Dedifferentiated amniotic fluid mesenchymal stem cell (primary cell): ENCODE measurements around the gene NDUFV1.
"Not testable (repeated sequence)": the region's sequence is repeated elsewhere in the genome, so short reads cannot be mapped to it uniquely, and the experiment has no call there.

Source experiments
- DNase-seq: peaks from one replicate; pipeline ENCODE4 v3.0.0-alpha.2; 2016; ENCODE audit errors: extremely low spot score

Gene NDUFV1

DNA sequence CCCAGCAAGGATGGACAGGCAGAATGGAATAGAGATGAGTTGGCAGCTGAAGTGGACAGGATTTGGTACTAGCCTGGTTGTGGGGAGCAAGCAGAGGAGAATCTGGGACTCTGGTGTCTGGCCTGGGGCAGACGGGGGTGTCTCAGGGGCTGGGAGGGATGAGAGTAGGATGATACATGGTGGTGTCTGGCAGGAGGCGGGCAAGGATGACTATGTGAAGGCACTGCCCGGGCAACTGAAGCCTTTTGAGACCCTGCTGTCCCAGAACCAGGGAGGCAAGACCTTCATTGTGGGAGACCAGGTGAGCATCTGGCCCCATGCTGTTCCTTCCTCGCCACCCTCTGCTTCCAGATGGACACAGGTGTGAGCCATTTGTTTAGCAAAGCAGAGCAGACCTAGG lies 20.8 kb upstream of the NDUFV1 start:
- DNase-seq = no peak

DNA sequence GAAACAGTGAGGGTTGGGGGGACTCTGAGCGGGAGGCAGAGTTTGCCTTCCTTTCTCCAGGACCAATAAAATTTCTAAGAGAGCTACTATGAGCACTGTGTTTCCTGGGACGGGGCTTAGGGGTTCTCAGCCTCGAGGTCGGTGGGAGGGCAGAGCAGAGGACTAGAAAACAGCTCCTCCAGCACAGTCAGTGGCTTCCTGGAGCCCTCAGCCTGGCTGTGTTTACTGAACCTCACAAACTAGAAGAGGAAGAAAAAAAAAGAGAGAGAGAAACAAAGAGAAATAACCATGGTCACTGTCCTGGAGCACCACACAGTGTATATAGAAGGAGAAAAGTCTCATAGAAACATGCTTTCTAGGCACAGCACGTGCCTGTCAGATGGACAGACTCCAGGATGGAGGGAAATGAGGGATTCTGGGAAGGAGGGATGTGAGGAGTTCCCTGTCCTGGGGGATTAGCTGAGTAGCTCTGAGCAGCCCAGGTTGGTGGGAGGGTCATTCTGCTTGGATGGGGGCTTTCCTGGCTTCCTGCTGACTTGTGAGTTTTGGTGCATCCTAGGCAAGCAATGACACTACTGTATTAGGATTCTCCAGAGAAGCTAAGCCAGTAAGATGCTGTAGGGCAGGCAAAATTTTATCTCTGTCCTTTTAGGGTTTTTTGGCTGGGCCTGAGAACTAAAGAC lies 20.0 kb upstream of the NDUFV1 start:
- no peak for DNase-seq

DNA sequence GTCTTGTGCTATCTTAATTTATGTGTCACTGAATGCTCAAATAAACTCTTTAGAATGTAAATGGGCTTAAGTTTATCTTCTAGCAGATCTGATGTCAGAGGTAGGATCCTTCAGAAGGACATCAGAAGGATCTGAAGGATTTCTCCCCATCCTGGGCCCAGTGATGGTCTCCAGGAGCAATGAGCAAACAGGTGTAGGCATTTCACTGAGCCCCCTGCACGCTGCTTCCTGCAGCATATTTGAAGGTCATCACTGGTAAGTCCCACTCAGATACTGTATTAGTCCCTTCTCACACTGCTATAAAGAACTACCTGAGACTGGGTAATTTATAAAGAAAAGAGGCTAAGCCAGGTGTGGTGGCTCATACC lies 18.6 kb upstream of the NDUFV1 start:
- no peak for DNase-seq

DNA sequence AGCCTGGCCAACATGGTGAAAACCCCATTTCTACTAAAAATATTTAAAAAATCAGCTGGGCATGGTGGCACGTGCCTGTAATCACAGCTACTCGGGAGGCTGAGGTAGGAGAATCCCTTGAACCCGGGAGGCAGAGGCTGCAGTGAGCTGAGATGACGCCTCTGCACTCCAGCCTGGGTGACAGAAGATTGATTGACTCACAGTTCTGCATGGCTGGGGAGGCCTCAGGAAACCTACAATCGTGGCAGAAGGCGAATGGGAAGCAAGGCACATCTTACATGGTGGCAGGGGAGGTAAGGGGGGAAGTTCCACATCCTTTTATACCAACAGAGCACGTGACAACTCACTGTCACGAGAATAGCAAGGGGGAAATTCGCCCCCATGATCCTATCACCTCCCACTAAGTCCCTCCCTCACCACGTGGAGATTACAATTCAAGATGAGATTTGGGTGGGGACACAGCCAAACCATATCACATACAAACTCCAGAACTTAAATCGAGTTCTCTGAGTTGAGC lies 17.8 kb upstream of the NDUFV1 start:
- not testable (repeated sequence) for DNase-seq

DNA sequence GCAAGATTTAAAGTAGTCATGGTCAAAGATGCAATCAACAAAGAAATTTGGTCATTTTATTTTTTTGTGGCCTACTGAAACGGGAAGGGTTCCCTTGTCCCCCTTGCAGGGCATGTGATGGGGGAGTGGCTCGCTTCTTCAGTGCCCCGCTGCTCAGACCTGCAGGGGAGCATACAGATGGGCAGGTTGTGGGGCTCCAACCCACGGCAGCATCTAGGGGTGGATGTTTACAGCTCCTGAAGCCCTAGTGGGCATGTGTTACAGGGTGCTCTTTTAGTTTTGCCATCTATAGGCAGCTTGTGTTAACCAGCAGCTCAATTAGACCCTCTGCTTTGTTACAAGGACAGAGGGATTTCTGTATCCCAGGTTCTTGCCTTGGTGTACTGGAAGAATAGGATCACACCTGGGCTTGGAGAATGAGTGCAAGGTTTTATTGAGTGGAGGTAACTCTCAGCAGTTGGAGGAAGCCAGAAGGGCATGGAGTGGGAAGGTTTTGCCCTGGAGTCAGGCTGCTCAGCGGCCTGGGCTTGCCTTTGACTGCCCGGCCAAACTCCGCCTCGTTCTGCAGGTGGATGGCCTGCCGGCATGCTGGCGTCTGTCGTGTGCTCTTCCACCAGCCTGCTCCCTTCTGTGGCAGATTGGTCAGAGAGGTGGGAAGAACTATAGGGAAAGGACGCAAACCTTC lies 13.7 kb upstream of the NDUFV1 start:
- DNase-seq = no peak

DNA sequence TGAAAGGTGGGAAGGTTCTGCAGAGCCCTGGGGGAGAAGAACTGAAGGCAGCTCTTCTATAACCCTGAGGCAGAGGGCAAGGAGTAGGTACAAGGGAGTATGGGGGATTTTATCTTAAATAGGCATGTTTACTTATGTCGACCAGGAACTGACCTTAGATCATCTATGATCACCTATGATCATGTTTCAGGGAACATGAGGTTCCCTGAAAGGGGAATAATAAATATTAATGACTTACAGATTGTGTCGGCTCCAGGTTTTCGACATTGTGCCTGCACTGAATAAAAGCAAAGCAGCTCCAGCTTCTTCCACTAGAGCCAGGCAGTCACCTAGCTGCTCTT lies 13.2 kb upstream of the NDUFV1 start:
- no peak for DNase-seq

DNA sequence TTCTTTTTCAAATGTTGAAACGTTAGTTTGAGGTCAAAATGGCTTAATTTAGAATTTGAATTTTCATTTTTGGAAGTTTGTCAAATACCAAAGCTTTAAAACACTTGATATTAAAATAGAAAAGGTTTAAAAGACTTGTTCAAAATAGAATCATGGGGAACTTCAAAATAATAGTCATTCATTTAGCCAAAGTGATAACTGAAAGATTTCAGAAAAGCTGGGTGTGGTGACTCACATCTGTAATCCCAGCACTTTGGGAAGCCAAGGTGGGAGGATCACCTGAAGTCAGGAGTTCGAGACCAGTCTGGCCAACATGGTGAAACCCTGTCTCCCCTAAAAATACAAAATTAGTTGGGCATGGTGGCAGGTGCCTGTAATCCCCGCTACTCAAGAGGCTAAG lies 12.3 kb upstream of the NDUFV1 start:
- DNase-seq = no peak

DNA sequence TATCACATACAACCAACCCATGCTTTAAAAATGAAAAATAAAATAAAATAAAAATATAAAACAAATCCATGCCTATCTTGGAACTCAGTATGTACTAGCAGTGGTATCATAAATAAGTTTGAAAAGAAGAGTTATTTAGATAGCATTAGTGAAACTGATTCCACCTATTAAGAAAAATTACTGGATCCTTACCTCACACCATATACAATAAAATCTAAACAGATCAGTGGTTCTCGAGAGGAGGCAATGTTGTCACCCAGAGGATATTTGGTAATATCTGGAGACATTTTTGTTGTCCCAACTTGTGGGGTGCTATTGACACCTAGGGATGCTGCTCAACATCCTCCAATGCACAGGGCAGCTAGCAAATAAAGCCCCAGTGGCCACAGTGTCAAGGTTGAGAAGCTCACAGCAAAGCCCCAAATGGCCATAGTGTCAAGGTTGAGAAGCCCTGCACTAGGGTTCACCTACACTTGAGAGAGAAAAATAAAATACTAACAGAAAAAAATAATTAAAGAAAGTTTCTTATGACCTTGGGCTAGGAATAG lies 9.9 kb upstream of the NDUFV1 start:
- no peak for DNase-seq

DNA sequence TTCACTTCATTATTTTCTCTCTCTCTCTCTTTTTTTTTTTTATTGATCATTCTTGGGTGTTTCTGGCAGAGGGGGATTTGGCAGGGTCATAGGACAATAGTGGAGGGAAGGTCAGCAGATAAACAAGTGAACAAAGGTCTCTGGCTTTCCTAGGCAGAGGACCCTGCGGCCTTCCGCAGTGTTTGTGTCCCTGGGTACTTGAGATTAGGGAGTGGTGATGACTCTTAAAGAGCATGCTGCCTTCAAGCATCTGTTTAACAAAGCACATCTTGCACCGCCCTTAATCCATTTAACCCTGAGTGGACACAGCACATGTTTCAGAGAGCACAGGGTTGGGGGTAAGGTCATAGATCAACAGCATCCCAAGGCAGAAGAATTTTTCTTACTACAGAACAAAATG lies 9.3 kb upstream of the NDUFV1 start:
- DNase-seq = not testable (repeated sequence)

DNA sequence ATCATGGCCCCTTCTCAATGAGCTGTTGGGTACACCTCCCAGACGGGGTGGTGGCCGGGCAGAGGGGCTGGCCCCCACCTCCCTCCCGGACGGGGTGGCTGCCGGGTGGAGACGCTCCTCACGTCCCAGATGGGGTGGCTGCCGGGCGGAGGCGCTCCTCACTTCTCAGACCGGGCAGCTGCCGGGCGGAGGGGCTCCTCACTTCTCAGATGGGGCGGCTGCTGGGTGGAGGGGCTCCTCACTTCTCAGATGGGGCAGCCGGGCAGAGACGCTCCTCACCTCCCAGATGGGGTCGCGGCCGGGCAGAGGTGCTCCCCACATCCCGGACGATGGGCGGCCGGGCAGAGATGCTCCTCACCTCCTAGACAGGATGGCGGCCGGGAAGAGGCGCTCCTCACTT lies 8.8 kb upstream of the NDUFV1 start:
- not testable (repeated sequence) for DNase-seq

DNA sequence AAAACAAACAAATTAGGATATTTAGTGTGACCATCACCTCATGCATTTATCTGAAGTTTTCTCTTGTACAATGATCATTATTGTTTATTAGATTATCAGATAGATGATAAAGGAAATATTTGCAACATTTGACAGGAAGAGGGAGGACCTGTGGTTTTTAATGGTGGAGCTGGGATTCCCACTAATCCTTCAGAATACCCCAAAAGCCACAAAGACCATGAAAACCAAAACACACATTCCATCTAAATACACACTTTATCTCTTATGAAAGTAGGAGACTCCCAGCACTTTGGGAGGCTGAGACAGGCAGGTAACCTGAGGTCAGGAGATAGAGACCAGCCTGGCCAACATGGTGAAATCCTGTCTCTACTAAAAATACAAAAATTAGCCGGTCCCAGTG lies 7.6 kb upstream of the NDUFV1 start:
- DNase-seq = no peak

DNA sequence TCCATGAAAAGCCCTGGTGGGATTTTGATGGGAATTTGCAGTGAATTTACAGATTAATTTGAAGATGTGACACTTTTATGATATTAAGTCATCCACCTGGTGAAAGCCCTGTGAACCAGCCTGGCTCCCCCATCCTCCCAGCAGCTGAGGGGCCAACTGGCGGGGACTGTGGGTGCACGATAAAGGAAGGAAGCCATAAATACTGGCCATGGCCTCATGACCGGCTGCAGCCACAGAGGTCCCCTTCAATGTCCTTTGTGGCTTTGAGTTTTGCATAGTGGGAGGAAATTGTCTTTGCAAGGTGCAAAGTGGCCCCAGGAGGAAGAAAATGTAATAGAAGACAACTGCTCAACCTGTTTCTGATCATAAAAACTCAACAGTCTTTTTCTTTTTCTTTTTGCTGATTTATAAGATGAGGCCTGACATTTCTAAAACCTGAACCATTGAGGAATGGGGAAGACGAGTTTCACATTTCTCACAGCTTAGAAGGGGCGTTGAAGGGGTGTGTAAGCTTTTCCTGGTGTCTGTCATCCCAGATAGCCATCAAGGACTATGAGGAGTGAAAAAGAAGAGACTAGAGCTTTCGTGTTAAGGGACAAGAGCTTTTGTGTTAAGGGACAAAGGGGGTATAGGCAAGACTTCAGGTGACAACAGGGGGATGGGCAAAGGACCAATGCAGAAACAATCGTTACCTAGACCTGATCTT lies 6.3 kb upstream of the NDUFV1 start:
- no peak for DNase-seq

DNA sequence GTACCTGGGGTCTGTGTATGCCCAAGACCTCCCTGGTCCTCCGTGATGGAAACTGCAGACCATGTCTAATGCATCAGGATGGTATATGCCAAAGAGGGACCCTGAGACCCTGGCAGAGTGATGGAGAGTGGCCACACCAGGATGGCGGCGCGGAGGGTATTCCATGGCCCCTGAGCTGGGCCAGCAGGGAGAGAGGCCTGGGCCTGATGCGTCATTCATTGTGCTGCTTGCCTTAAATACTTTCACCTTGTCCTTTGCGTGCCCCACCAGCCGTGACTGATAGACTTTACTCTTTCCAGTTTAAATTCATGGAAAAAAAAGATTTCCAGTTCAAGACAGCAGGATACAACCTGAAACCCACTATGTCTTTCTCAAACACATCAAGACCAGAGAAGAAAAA lies 5.6 kb upstream of the NDUFV1 start:
- DNase-seq = no peak

DNA sequence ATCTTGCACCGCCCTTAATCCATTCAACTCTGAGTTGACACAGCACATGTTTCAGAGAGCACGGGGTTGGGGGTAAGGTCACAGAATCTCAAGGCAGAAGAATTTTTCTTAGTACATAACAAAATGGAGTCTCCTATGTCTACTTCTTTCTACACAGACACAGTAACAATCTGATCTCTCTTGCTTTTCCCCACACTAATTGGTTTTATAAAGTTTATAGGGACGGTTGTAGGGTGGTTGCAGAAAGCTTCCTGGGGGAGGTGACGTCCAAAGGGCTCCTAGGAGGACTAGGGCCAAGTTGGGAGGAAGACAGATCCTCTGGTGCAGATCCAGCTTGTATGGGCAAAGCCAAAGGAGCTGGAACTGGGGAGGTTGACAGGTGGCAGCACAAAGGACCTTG lies 2.6 kb upstream of the NDUFV1 start:
- DNase-seq = not testable (repeated sequence)

DNA sequence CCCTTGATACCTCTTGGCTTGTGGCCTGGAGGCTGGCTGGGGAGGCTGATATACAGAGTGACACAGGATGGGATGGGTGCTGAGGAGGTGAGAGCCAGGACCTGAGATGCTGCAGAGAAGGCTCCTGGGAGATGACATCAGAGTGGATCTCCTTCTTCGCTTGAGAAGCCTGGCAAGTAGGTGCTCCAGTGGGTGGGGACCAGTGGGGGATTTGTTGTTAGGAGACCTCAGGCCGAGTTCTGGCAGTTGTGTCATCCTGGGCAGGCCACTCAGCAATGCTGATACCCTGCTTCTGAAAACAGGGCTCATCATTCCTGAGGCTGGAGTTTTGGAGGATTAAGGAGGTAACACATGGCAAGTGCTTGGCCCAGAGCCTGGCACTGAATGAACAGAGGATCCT lies 1.9 kb upstream of the NDUFV1 start:
- DNase-seq = no peak

DNA sequence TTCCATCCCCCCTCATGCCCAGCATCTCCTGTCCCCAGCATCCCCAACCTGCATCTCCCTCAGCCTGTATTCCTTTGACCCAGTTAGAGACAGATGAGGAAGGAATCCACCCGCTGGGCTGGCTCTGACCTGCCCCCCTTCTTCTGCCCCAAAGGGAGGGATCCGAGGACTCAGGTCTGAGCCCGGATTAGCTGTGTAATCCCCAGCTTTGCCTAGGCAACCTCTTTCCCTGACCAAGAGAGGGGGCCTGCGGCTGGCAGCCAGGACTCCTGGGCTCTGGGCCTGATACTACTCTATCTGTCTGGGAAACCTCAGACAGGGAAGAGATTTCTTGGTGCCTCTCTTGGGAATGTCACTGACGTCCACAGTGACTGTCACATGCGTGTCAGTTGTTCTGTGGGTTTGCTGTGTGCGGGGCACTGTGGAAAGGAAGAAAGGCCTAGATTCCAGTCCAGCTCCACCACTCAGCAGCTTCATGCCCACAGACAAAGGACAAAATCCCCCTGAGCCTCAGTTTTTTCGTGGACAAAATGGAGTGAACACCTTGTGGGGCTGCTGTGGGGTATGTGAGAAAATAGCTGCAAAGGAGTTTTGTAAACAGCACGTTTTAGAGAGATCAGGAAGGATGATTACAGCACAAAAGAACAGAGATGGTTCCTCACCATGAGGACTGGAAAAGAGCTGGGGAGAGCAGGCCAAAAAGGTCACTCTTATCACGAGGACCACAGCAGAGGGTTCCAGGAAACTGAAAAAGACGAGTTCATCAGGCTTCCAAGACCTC lies 1.3 kb upstream of the NDUFV1 start:
- DNase-seq = no peak

DNA sequence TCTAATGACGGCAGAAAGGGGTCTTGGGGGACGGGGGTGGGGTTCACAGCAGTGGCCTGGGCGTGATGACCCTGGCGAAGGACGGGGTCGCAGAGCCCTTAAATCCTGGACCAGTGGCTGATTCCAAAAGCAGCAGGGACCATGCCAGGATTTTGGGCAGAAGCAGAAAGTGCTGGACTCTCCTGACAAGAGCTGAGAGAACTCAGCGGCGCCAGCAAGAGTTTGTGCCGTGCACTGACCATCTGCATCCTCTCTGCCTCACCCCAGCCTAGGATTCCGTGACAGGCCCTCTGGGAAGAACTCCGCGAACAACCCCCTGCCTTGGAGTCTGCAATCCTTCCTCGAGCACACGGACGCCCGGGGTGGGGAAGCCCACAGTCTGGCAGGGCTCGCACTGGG lies 644 bp upstream of the NDUFV1 start:
- no peak for DNase-seq

DNA sequence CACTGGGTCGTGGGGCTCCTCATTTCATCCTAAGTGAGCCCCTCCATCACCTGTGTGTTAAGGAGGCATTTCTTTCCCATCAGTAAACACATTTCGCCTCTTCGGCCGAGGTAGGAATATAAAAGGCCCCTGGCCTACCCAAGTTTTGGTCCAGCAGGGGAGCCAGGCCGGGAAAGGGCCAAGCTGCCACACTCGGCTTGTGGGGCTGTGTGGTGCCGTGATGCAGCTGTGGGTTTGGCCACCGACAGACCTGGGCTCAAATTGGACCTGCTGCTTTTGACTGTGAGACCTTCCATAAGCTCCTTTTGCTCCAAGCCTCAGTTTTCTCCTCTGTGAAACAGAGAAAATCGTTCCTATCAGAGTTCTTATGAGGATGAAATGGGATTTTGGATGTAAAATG lies 771 bp downstream of the NDUFV1 start:
- no peak for DNase-seq

DNA sequence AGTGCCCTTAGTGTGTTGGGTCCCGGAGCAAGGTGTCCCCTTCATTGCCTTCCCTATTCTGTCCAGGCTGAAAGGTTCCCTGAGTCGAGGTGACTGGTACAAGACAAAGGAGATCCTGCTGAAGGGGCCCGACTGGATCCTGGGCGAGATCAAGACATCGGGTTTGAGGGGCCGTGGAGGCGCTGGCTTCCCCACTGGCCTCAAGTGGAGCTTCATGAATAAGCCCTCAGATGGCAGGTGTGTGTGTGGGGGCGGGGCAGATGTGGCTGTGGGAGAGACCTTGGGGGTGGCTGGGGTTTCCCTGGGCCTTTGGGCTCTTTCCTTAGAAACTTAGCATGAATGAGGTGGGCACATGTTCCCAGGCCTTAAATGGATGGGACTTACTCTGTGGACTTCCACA lies 1.8 kb downstream of the NDUFV1 start:
- DNase-seq = no peak

DNA sequence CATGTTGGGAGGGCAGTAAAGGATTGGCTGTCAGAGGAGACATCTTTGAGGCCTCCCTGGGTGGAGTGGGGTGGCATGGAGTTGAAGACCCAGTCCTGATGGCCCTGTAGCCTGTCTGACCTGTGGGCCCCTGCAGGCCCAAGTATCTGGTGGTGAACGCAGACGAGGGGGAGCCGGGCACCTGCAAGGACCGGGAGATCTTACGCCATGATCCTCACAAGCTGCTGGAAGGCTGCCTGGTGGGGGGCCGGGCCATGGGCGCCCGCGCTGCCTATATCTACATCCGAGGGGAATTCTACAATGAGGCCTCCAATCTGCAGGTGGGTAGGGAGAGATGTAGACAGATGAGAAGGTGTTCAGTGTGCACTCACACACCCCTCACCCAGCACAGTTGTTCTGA lies 2.6 kb downstream of the NDUFV1 start:
- DNase-seq = no peak

DNA sequence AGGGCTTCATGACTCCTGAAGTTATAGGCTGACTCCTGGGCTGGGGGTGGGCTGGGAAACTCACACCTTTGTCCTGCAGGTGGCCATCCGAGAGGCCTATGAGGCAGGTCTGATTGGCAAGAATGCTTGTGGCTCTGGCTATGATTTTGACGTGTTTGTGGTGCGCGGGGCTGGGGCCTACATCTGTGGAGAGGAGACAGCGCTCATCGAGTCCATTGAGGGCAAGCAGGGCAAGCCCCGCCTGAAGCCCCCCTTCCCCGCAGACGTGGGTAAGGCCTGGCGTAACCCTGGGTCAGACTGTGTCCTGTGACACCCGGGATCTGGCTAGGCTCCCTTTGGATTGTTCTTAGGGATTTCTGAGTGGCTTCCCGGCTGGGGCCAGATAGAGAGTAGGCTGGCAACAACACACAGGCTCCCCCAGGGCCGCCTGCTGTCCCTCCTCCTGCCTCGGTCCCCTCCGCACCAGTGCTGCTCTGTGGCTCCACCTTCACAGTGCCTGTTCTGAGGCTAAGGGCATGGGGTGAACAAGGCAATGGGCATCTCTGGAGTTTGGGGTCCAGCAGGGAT lies 3.6 kb downstream of the NDUFV1 start:
- no peak for DNase-seq

DNA sequence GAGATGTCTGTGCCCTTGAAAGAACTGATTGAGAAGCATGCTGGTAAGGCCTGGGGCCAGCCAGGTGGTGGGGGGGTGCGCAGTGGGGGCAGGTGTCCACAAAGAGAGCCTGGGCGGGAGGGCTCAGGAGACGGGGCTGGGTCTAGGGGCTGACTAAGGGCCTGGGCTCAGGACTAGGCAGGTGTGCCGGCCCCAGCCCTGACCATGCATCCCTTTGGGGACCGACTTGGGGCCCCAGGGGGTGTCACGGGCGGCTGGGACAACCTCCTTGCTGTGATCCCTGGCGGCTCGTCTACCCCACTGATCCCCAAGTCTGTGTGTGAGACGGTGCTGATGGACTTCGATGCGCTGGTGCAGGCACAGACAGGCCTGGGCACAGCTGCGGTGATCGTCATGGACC lies 4.4 kb downstream of the NDUFV1 start:
- DNase-seq = no peak
